Caki2 (cell line): ENCODE data around the gene ANKRA2. TPM values are rescaled to one million over a fixed set of nuclear protein-coding genes. Genes with fewer than 3 reads are reported as not detected.
A peak's percentile ranks its signal among the peaks of the same experiment; 100 is the strongest.

Experiments used
- DNase-seq: peaks from one replicate; pipeline ENCODE4 v3.0.0-alpha.2; 2015; ENCODE audit warnings: low read depth
- in situ Hi-C: cut with HindIII; loops from 2 replicates; pipeline ENCODE4 v1.10.0; 2016; ENCODE audit warnings: low sequenced_read_pairs, low pct_unique_long_range_greater_than_20kb, mixed read lengths
- total RNA-seq: library from RNA; depleted of rRNA; stranded (reverse); fragments of >200 nt; shearing (Covaris generic); gene quantifications from 2 replicates; pipeline ENCODE4 v1.2.3, GENCODE V29; 2014; ENCODE audit warnings: low replicate concordance; rRNA removed

The ANKRA2 gene, protein sequence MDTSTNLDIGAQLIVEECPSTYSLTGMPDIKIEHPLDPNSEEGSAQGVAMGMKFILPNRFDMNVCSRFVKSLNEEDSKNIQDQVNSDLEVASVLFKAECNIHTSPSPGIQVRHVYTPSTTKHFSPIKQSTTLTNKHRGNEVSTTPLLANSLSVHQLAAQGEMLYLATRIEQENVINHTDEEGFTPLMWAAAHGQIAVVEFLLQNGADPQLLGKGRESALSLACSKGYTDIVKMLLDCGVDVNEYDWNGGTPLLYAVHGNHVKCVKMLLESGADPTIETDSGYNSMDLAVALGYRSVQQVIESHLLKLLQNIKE
- total RNA-seq = 7.8 and 11.4 TPM in 2 replicates

DNA sequence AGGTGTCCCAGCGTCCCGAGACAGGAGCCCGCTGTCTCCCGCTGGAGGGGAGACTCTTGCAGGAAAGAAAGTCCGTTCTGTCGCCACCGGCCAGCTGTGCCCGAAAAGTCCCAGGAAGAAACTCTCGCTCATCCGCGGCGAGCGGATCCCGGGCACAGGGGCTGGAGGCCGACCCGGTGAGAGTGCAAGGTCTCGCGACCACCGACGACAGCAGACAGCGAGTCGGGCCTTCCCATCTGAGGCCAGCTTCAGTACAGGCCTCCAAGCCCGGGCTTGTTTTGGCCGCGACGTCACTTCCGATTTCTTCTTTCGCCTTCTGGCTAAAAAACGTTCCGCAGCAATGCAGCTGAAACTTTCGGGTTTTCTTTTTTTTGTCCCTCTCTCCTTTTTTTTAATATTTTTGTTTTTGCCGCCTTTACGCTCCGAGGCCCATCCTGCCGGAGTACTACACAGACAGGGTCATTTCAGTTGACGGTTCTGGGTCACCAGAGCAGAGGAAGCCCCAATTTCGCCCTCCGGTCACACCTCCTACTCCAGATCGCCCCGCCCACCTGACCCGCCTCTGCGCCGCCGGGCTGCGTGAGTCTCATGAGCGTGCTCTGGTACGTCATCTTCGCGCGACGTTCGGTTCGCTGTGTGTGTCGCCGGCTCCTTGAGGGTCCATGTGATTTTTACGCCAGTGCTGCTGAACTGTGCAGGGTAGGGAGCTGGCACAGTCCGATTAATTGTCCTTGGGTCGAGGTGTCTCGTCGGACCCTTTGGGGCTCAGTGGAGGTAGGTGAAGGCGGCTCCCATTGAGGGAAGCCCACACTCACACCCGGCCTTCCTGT, at the start of gene ANKRA2, which contains the start of gene UTP15:
Gene ANKRA2, minus strand, starts transcription at position 501 of the 830 bp plus-strand sequence. CDS start 2,758 bp downstream, outside the sequence.
Gene UTP15, plus strand, starts transcription at position 605 of the 830 bp plus-strand sequence. CDS start 1,602 bp downstream, outside the sequence.
- in situ Hi-C loops = no loop called here
- peak; percentile 91 for DNase-seq

GRCh38 chr5:73615085-73615484, 49.6 kb upstream of the ANKRA2 start:
- DNase-seq = no peak

GRCh38 chr5:73612799-73613198, 47.4 kb upstream of the ANKRA2 start:
- no peak for DNase-seq

More at GRCh38 chr5:73615085-73615484, 49.6 kb upstream of the ANKRA2 start:
- in situ Hi-C loops = no loop called here

DNA sequence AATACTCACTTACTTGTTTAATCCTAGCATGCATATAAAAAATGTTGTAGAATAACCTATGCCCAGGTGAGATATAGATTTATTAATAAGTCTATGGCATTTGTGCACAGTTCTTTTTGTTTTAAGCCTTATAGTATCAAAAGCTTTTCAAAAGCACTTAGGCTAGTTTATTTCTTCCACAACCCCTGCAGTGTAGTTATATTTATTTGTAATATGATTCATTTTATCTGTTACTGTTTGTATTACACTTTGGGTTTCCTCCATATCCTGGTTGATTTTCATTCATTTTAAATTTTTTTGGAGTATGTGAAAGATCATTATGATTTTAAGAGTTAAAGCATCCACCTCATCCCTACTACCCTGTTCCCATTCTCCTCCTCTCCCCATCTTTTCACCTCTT, 41.8 kb upstream of the ANKRA2 start:
- in situ Hi-C loops = no loop called here
- DNase-seq = no peak

More at GRCh38 chr5:73612799-73613198, 47.4 kb upstream of the ANKRA2 start:
- in situ Hi-C loops = no loop called here

GRCh38 chr5:73606206-73606753, 40.8 kb upstream of the ANKRA2 start:
- in situ Hi-C loops = no loop called here
- DNase-seq = no peak

GRCh38 chr5:73605223-73606087, 40.0 kb upstream of the ANKRA2 start:
- no peak for DNase-seq
- in situ Hi-C loops = no loop called here

GRCh38 chr5:73603998-73604397, 38.6 kb upstream of the ANKRA2 start:
- no peak for DNase-seq
- in situ Hi-C loops = no loop called here

GRCh38 chr5:73599380-73599779, 33.9 kb upstream of the ANKRA2 start:
- DNase-seq = no peak
- in situ Hi-C loops = no loop called here

DNA sequence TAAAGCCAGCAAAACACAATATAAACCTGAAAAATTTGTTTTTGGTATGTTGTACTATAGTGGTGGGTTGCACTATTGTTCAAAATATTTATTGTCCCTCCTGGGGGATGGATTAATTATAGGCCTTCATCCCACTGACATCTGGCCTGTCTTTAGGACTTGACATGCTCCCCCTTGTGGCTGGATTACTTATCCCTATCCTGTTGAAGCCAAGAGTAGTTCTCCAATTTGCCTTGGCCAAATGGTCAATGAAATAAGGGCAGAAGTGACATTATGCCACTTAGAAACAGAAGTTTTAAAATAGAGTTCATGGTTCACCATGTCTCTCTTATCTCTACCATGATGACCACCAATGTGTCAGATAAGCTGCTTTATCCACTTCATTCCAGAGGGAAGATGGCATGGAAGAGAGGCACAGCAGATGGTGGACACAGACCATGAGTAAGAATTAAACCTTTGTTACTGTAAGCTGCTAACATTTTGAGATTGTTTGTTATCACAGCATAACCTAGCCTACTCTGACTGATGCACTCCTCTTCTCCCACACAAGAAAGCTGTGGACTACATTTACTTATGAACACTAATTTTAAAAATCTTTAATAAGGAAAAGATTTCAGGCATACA, 31.4 kb upstream of the ANKRA2 start:
- in situ Hi-C loops = no loop called here
- DNase-seq = peak; percentile 6

DNA sequence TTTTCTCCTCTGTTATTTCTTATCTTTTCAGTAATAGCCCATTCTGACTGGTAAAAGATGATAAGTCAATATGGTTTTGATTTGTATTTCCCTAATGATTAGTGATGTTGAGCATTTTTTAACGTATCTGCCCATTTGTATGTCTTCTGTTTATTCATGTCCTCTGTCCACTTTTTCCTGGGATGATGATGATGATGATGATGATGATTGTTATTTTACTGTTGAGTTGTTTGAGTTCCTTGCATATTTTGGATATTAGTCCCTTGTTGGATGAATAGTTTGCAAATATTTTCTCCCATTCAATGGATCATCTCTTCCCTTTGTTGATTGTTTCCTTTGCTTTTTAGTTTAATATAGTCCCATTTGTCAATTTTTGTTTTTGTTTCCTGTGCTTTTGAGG, 27.1 kb upstream of the ANKRA2 start:
- in situ Hi-C loops = no loop called here
- DNase-seq = no peak

- peak; percentile 9 for DNase-seq
- in situ Hi-C loops = no loop called here
Observed at GRCh38 chr5:73591698-73592501, 26.5 kb upstream of the ANKRA2 start.

DNA sequence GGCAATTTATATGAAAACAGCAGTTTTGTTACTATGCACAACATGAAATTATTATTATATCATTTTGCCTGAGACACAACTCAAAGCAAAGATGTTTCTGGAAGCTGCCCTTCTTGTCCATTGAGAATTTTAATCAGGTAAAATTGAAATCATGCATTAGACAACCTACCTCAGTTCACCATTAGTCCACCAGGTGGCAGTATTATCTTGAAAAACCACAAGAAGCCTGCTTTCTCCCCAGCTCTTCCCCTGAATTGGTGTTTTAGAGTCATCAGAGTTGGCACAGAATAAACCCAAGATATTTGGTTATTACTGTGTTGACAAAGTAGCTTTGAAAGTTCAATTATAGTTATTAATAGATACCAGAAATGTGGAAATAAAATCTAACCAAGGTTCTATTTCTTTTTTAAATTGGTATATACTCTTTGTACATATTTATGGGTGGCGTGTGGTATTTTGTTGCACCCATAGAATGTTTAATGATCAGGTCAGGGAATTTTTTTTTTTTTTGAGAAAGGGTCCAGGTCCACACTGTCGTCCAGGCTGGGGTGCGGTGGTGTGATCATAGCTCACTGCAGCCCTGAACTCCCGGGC, 25.8 kb upstream of the ANKRA2 start:
- in situ Hi-C loops = no loop called here
- DNase-seq = peak; percentile 49

DNA sequence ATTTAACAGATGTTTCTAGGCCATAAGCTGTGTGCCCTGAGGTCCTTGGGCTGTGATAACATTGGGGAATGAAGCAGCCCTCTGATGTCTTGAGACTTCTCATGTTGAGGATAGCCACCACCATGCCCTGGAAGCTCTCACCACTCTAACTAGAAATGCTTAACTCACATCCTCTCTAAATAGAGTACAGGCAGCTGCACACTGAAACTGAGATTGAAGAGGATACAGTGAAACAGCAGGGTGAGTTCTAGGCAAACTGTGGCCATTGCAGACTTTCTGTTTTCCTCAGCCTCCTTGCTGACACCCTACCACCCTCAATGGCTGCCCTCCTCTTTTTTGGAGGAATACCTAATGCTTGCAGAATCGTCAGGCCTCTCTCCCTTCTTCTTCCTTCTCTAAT, 22.5 kb upstream of the ANKRA2 start:
- in situ Hi-C loops = no loop called here
- no peak for DNase-seq

DNA sequence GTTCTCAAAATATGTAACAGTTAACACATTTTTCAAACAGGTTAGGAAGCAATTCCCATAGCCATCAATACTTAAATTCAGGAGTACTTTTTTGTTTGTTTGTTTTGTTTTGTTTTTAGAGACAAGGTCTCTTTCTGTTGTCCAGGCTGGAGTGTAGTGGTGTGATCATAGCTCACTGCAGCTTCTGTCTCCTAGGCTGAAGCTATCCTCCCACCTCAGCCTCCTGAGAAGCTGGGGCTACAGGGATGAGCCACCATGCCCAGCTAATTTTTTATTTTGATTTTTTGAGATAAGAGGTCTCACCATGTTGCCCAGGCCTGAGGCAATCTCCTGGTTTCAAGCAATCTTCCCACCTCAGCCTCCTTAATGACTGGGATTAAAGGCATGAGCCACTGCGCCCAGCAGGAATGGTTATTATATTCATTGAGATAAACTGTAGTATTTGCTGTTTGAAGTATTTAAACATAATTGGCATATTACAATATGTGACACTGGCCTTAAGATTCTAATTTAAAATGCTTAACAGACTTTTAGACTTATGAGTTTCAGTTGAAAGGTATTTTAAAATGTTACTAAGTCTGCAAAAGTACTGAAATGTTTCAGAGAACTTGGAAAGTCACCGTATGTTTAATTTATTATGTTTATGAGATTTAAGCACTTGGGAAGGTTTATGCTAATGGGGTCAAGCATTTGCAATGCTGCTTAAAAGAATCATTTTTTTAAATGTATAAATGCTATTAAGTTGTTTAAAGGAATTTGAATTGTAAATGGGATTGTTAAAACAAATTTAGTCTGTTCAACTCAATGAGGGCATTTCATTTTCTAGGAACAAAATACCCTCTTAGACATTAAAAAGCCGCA, 17.1 kb upstream of the ANKRA2 start:
- no peak for DNase-seq
- in situ Hi-C loops = no loop called here

DNA sequence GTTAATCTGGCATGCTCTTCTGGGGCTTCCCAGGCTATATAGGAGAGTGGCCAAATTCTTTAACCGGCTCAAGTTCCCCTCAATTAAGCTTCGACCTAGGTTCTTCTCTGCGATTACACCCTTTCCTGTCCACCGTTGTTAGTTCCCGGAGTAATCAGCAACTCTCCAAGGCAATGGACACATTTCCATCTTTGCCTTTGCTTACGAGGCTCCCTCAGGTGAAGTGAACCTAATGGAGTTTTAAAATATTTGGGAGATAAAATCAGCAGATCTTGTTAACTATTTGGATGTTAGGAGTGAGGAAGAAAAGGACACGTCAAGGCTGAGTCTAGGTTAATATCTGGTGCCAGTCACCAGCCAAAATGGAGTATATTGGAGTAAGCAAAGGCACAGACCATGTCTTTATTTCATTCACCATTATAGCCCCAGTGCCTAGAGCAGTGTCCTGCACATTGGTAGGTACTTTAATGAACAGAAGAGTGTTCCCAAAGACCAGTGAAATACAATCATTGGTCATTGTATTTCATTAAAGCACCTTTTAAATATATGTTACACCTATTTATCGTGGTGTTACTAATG, 619 bp upstream of the ANKRA2 start:
- in situ Hi-C loops = no loop called here
- no peak for DNase-seq
